NCI-H526 (cell line): ENCODE results near the gene ZC3H18.
A peak's percentile ranks its signal among the peaks of the same experiment; 100 is the strongest.

Source experiments
- DNase-seq, 2 experiments: peaks; one replicate each; lab custom pipeline; 2025; lab: John Stamatoyannopoulos, UW

Gene ZC3H18

GRCh38 chr16:88549671-88550245 is 20.4 kb upstream of the ZC3H18 start:
- no peak for DNase-seq

- DNase-seq = peak in 1 of 2 experiments; percentile 35
These were observed 19.9 kb upstream of the ZC3H18 start for GRCh38 chr16:88550246-88550661.

- no peak for DNase-seq
These were observed 18.0 kb upstream of the ZC3H18 start for GRCh38 chr16:88552166-88552565.

GRCh38 chr16:88552815-88553214 is 17.4 kb upstream of the ZC3H18 start:
- DNase-seq = no peak

GRCh38 chr16:88553739-88554138 is 16.5 kb upstream of the ZC3H18 start:
- DNase-seq = no peak

GRCh38 chr16:88554711-88555264 is 15.4 kb upstream of the ZC3H18 start:
- no peak for DNase-seq

- DNase-seq = no peak
These were observed 13.8 kb upstream of the ZC3H18 start for GRCh38 chr16:88556294-88556988.

GRCh38 chr16:88558457-88559442 is 11.5 kb upstream of the ZC3H18 start:
- DNase-seq = peak; percentile 55 to 77

GRCh38 chr16:88560714-88561484 is 9.3 kb upstream of the ZC3H18 start:
- no peak for DNase-seq

- DNase-seq = peak in 1 of 2 experiments; percentile 58
These were observed 8.5 kb upstream of the ZC3H18 start for GRCh38 chr16:88561485-88562359.

- DNase-seq = no peak
These were observed 4.0 kb upstream of the ZC3H18 start for GRCh38 chr16:88566158-88566557.

- DNase-seq = no peak
These were observed 1.2 kb upstream of the ZC3H18 start for GRCh38 chr16:88568710-88569613.

- DNase-seq = no peak
These were observed 604 bp upstream of the ZC3H18 start for GRCh38 chr16:88569614-88569984.

- no peak for DNase-seq
These were observed 489 bp downstream of the ZC3H18 start for GRCh38 chr16:88570691-88571092.

GRCh38 chr16:88575251-88575650 is 5.0 kb downstream of the ZC3H18 start:
- DNase-seq = no peak

- no peak for DNase-seq
These were observed 6.1 kb downstream of the ZC3H18 start for GRCh38 chr16:88576307-88576706.

GRCh38 chr16:88577166-88577565 is 7.0 kb downstream of the ZC3H18 start:
- no peak for DNase-seq

- no peak for DNase-seq
These were observed 8.5 kb downstream of the ZC3H18 start for GRCh38 chr16:88578446-88579313.

GRCh38 chr16:88580371-88580770 is 10.2 kb downstream of the ZC3H18 start:
- no peak for DNase-seq
